ENCODE data around the gene AKT1S1.
A peak's percentile ranks its signal among the peaks of the same experiment; 100 is the strongest.

AKT1S1 gene

DNA sequence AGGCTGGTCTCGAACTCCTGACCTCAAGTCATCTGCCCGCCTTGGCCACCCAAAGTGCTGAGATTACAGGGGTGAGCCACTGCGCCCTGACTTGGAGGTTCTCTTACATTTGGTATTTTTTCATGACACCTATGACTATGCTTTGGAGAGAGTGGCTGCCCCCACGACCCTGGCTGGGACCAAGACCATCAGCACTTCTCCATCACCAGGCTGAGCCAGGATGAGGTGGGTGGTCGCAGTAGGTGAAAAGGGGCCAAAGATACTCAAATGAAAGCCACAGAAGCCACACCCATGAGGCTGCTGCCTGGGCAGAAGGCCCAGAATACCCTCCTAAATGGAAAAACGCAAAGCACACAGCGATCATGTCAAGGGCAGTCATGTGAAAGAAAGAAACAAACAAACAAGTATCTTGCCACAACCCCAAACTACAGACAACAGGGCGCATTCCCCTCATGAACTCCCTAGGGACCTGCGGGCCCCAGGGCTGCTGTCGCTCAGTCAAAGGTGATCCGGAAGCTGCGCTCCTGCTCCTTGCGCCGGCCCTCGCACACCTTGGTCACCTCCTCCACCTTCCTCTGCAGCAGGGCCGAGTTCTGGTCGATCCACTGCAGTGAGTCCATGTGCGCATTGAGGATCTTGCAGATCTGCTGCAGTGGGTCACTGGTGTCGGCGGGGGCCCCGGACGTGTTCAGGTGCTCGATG is 30.7 kb upstream of the AKT1S1 start:
- DNase-seq = no peak

DNA sequence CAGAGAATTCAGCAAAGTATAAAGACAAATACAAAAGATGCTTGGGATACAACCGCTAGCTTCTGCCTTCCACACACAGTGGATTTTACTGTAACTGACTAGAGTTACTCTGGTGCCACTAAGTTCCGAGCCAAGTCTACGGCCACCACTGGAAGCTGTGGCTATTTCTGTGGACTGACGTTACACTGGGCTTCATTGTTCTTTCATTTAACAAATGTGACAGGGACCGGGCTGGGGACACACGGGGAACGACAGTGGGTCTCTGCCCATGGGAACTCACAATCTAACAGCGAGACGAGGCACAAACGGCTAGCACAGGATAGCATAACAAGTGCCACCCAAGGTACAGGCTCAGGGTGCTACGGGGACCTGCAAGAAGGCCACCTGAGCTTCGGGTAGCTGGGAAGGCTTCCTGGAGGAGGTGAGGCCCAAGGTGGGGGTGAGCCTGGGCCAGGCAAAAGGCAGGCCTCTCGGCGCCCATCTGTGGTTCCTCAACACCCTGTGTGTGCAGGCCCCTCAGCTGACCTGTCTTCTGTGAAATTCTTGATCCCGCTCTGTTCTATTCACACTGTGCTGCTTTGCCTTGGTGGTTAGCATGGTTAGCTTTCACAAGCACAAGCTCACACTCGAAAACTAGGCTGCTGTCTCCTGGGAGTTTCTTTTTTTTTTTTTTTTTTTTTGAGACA is 29.9 kb upstream of the AKT1S1 start:
- DNase-seq = no peak

DNA sequence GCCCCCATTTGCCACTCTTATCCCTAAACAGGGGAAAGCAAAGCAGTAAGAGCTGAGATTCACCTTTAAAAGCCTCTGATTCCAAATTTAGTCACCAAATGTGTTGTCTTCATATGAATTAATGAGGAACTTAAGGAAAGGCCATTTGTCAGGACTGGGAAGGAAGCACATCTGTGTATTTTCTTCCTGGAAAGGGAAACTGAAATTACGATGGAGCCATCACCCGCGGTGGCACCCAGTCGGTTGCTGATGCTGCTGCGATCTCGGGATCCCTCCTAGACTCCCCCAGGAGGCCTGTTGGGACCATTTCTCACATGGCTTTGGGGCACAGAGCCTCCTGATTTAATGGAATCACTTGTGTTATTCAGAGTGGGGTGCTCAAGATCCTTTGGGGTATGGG is 27.0 kb upstream of the AKT1S1 start:
- no peak for DNase-seq

DNA sequence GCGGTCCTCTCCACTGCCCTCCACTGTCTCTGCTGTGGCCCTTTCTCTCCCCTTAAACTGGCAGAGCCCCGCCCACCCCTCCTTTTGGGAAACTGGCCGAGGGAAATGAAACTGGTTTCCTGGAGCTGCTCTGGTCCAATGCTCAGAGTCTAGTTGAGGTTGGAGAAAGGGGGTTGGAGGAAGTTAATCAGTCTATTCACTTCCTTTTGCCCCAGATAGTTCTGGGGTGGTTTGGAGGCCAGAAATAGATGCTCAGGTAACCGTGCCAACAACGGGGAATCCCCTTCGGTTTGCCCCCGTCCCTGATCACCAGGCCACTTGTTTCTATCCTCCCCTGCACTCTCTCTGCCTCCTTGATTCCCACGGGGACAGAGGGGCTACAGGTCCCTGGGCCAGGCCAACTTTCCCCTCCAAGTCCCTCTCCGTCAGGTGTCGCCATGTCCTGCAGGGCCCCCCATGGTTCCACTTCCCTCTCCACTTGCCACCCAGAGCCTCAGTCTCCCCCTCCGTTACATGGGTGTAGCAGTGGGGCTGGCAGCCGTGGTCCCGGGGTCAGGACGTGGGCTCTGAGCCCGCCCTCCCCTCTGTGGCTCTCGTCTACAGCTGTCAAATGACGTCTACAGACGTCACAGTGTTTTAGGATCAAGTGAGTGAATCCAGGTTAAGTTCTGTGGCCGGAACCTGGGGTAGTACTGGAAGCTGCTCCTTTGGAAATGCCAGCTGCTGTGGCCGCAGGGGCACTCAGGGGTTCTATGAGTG is 19.9 kb upstream of the AKT1S1 start, which contains the start of gene IL4I1:
TSS of gene IL4I1 (minus strand) at position 25 of the 759 bp plus-strand sequence. CDS start 727 bp downstream, outside the sequence.
- no peak for DNase-seq

DNA sequence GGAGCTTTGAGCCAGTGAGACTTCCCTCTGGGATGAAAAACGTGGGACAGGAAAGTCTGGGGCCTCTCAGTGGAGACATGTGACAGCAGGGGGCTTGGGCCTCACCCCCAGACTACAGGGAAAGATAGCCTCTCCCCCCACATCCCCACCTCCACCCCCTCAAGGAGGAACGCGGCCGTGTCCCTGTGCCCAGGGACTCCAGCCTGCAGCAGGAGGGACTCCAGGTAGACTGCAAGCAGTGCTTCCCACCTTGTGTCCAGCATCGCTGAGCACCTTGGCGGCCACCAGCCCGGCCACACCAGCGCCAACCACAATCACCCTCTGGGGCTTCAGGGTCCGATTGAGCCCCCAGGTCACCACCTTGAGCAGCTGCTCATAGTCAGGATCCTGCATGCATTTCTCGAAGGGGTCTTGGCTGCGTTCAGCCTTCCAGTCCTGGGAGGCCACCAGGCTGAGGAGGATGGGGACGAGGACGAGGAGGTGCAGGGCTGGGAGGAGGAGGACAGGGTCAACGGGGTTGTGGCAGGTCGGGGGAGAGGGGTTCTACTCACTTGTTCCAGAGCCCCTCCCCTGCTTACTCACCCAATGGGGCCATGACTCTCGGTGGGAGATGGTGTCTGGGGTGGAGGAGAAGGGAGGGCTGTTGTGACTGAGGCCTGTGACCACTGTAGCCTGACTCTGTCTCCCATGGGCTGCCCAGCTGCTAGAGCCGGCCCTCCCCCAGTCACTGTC is 18.6 kb upstream of the AKT1S1 start:
- no peak for DNase-seq

DNA sequence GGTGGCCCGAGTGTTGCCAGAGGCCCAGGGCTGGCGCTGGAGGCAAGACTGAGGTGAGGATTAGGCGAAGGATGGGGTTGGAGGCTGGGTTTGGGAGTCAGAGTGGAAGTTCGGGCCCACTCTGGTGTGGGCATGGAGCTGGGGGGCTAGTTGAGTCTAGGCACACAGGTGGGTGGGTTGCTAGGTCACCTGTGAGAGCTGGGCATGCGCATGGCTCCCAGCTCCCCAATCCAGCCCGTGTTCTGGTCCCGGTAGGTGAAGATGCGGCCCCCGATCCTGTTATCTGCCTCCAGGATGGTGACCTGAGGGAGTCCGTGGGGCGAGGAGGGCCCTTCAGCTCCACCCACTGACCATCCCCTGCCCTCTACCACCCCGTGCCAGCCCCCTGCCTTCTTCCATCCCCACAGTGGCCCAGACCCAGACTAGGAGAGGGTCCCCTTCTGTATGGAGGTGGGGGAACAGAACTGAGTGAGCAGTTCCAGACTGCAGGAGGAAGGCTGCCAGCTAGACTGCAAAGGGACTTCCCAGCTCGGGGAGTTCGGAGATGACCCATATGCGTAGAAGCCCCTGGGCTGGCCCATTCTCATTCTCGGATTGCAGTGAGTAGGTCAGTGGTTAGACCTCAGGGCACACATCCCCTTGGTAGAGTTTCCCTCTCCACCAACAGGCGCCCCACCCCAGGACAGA is 17.9 kb upstream of the AKT1S1 start:
- DNase-seq = no peak

DNA sequence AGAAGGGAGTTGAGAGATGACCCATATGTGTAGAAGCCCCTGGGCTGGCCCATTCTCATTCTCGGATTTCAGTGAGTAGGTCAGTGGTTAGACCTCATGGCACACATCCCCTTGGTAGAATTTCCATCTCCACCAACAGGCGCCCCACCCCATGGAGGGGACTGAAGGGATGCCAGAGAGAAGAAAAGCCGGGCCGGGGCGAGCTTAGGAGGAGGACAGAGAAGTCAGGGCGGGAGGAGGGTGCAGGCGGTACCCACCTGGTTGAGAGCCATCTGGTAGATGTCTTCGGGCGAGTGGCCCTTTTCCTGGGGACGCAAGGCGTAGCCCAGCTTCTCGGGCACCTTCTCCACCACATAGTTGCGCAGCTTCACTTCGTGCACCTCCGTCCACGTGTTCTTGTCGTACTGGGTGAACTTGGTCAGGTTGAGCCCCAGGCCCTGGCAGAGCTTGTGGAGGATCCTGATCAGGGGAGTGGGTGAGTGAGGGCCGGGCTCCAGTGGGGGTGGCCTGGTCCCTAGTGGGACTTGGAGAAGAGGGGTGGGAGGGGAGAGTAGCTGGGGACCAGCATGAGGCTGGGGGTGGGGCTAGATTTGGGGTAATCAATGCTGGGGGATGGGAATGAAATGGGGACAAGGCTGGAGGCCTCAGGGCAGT is 17.0 kb upstream of the AKT1S1 start:
- DNase-seq = no peak

GRCh38 chr19:49892716-49893115 is 15.6 kb upstream of the AKT1S1 start:
- no peak for DNase-seq

GRCh38 chr19:49891393-49891792 is 14.2 kb upstream of the AKT1S1 start:
- no peak for DNase-seq

- DNase-seq = peak; percentile 50
These were observed 13.5 kb upstream of the AKT1S1 start for GRCh38 chr19:49890349-49891311.

DNA sequence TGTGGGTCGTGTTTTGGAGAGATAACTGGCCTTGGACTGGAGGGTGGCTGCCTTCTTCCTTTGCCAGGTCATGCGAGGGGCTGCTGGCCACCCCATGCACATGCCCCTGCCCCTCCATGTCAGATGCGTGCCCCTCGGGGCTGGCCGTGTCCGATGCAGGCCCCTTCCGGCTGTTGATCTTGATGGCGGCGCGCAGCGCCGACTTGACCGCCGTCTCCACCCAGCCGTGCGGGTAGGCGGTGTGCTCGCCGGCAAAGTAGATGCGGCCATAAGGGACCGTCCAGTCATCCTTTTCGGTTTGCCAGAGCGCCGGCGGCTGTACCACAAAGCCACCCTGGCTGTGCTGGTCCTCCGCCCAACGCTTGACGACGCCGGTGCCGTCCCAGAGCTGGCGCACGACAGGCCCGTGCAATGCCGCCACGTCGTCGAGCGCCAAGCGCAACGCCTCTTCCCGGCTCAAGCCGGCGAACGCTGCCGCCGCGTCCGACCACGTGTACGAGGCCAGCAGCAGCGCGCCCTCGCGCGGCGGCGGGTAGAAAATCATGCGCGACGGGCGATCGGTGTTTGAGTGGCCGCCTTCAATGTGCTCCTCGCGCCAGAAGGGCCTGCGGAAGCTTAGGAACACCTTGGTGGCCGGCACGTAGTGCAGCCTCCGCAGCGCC is 12.7 kb upstream of the AKT1S1 start:
- DNase-seq = peak; percentile 17

DNA sequence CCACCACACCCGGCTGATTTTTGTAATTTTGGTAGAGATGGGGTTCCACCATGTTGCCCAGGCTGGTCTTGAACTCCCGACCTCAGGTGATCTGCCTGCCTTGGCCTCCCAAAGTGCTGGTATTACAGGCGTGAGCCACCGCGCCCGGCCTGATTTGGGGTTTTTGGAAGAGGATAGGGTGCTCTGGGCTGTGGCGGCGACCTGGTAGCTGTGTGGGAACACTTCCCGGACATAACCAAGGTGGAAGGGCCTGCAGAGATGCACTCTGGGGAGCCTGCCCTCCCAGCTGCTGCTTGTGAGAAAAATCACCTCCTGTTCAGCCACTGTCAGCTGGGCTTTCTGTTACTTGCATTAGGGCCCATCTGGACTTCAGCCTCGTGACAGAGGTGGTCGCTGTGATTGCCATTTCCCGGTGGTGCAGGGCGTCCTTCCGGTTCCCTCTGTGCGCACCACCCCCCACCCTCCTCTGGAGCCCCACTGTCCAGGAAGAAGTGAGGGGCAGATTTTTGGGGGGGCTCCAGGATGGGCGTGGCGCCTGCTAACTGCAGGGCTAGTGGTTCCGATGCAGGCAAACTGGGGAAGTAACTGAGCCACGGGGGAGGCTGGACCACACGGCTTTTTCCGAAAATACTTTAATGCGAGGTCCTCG is 12.0 kb upstream of the AKT1S1 start:
- DNase-seq = no peak

DNA sequence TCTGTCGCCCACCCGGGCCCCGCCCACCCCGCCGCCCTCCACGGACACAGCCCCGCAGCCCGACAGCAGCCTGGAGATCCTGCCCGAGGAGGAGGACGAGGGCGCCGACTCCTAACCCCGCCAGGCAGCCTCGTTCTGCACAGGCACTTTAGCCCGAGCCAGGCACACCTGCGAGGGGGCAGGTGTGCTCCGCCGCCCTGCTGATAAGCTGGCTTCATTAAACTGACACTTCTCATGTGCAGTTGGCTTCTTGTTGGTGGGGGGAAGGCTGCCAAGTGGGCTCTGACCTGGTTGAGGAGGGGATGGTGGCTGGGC is 11.3 kb upstream of the AKT1S1 start:
- DNase-seq = no peak

DNA sequence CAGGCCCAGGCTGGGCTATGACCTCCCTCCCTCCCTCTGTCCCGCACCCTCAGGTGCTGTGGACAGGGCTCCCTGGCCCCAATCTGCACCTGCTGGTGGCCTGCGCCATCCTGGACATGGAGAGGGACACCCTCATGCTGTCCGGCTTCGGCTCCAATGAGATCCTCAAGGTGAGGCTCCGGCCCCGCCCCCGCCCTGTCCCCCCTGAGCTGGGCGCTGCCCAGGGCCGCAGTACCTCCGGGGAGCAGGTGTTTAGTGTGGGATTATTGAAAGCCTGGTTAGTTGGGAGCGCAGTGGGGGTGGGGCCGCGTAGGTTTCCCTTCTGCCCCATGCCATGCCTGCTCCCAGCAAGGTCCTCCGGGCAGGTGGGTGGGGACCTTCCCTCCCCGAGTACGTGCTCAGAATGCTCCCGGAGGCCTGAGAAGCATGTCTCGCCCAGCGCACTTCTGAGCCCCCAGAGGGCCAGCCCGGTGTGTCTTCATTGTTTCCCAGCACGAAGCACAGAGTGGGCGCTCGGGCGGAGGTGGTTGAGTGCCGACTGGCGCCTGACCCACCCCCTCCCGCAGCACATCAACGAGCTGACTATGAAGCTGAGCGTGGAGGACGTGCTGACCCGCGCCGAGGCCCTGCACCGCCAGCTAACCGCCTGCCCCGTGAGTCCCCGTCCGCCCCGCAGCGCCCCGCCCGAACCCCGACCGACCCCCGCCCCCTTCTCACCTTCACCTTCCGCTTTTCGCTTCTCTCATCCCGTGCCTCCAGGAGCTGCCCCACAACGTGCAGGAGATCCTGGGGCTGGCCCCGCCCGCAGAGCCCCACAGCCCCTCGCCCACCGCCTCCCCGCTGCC is 10.7 kb upstream of the AKT1S1 start:
- DNase-seq = peak; percentile 33

- DNase-seq = no peak
These were observed 10.0 kb upstream of the AKT1S1 start for GRCh38 chr19:49887037-49887664.

- no peak for DNase-seq
These were observed 7.6 kb upstream of the AKT1S1 start for GRCh38 chr19:49884760-49885159.

DNA sequence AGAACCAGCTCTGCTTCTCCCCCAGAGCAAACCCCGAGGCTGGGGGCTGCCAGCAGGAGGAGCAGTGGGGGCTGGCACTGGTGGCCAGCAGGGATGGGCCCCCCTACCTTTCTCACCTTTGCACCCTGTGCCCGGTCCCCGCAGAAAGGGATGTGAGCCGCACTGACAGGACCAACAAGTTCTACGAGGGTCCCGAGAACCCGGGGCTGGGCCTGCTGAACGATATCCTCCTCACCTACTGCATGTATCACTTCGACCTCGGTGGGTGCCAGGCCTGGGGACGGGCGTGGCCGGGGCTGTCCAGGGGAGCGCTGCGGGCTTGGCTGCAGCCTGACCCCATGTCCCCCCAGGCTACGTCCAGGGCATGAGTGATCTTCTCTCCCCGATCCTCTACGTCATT is 7.0 kb upstream of the AKT1S1 start:
- DNase-seq = no peak

DNA sequence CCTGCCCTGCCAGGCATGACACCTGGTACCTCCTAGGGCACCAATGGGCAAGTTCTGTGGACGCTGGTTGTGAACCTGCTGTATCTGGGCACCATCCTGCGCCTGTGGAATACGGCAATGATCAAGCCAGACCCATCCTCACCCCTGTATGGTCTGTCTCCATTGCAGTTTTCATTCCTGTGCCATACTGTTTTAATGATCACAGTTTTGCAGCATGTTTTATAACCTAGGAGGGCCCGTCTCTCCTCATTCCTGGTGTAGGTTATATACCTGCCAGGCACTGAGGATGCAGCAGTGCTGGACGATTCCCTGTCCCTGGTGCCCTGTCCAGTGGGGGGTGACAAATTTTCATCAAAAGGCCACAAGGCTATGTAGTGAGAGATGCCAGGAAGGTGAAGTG is 5.9 kb upstream of the AKT1S1 start:
- no peak for DNase-seq
